HepG2 (cell line): ENCODE measurements around the gene TTC16. TPM values are rescaled to one million over a fixed set of nuclear protein-coding genes. Genes with fewer than 3 reads are reported as not detected.

Source experiments
- ARID4A ChIP-seq: sonication (generic); formaldehyde crosslinking; IDR thresholded peaks from 2 replicates; pipeline ENCODE4 v1.5.0; 2020; ENCODE audit warnings: mild to moderate bottlenecking, missing genetic modification reagents, borderline replicate concordance
- GABPA ChIP-seq, 2 experiments: IDR thresholded peaks; 2 replicates each; pipeline ENCODE4 v1.6.1; 2011 to 2016; ENCODE audit warnings: low read depth in 2 of 2, low read length in 1 of 2, missing biosample characterization in 1 of 2, missing genetic modification characterization in 1 of 2
- GABPB1 ChIP-seq: IDR thresholded peaks from 2 replicates; pipeline ENCODE4 v1.6.1; 2016; ENCODE audit warnings: mild to moderate bottlenecking, missing genetic modification reagents, moderate library complexity, missing compliant biosample characterization
- HNF1B ChIP-seq: sonication (generic); formaldehyde crosslinking; IDR thresholded peaks from 2 replicates; pipeline ENCODE4 v1.5.1; 2020; ENCODE audit warnings: mild to moderate bottlenecking, moderate library complexity, missing genetic modification reagents
- HNF4G ChIP-seq, 2 experiments: sonication (generic) in 1 of 2; formaldehyde crosslinking in 1 of 2; IDR thresholded peaks; 2 replicates each; pipeline versions ENCODE4 v1.4.0 to v1.6.1; 2011 to 2020; ENCODE audit warnings: borderline replicate concordance in 2 of 2, low read depth in 2 of 2, mild to moderate bottlenecking in 2 of 2, low read length in 1 of 2, missing genetic modification reagents in 1 of 2, moderate library complexity in 1 of 2
- IRF1 ChIP-seq: sonication (generic); formaldehyde crosslinking; IDR thresholded peaks from 2 replicates; pipeline ENCODE4 v1.4.0; 2020; ENCODE audit warnings: low read depth, mild to moderate bottlenecking, missing genetic modification reagents
- MAX ChIP-seq: IDR thresholded peaks from 2 replicates; pipeline ENCODE4 v1.6.1; 2012; ENCODE audit warnings: inconsistent platforms
- MEIS2 ChIP-seq: sonication (generic); formaldehyde crosslinking; IDR thresholded peaks from 2 replicates; pipeline ENCODE4 v1.9.0; 2021; ENCODE audit warnings: mild to moderate bottlenecking, missing genetic modification reagents
- NR1H2 ChIP-seq: sonication (generic); formaldehyde crosslinking; IDR thresholded peaks from 2 replicates; pipeline ENCODE4 v1.8.1; 2022; ENCODE audit warnings: low read depth, missing genetic modification reagents, borderline replicate concordance
- RARA ChIP-seq: IDR thresholded peaks from 2 replicates; pipeline ENCODE4 v1.6.1; 2016; ENCODE audit warnings: missing genetic modification reagents, missing compliant biosample characterization
- SMC3 ChIP-seq: IDR thresholded peaks from 2 replicates; pipeline ENCODE4 v1.6.1; 2011; ENCODE audit warnings: low read length, improper control_type of control experiment
- THAP11 ChIP-seq: IDR thresholded peaks from 2 replicates; pipeline ENCODE4 v1.6.1; 2016; ENCODE audit warnings: missing biosample characterization, missing genetic modification reagents
- ZBTB7A ChIP-seq: sonication (generic); formaldehyde crosslinking; IDR thresholded peaks from 2 replicates; pipeline ENCODE4 v1.8.0; 2022; ENCODE audit warnings: mild to moderate bottlenecking, missing genetic modification reagents
- ZNF136 ChIP-seq: sonication (generic); formaldehyde crosslinking; IDR thresholded peaks from 2 replicates; pipeline ENCODE4 v1.8.1; 2022; ENCODE audit warnings: low read depth, mild to moderate bottlenecking, moderate library complexity, missing genetic modification reagents
- ZNF274 ChIP-seq: sonication (generic); formaldehyde crosslinking; IDR thresholded peaks from 2 replicates; pipeline ENCODE4 v1.5.1; 2020; ENCODE audit warnings: mild to moderate bottlenecking, missing genetic modification reagents
- ZNF331 ChIP-seq: sonication (generic); formaldehyde crosslinking; IDR thresholded peaks from 2 replicates; pipeline ENCODE4 v1.4.0; 2020; ENCODE audit warnings: missing genetic modification reagents
- ZNF333 ChIP-seq: sonication (generic); formaldehyde crosslinking; IDR thresholded peaks from 2 replicates; pipeline ENCODE4 v1.4.0; 2020; ENCODE audit warnings: mild to moderate bottlenecking, missing genetic modification reagents, borderline replicate concordance
- ZSCAN20 ChIP-seq: sonication (generic); formaldehyde crosslinking; IDR thresholded peaks from 2 replicates; pipeline ENCODE4 v1.4.0; 2020; ENCODE audit warnings: missing genetic modification reagents, mild to moderate bottlenecking, borderline replicate concordance
- polyA plus RNA-seq, 8 experiments: library from polyadenylated mRNA; depleted of rRNA in 3 of 8; stranded (reverse) in 7 of 8; unstranded in 1 of 8; fragments of >200 nt; fragmentation: Illumina TruSeq in 4 of 8; extraction: Trizol in 4 of 8; gene quantifications; 2 replicates each; pipeline versions ENCODE4 v1.2.1 to v1.2.3, GENCODE V29; 2011 to 2016; ENCODE audit warnings: low read depth in 4 of 8, missing spikeins in 1 of 8, mixed read lengths in 1 of 8; ENCODE audit not compliant: insufficient read depth in 1 of 8
- total RNA-seq, 5 experiments: library from RNA; depleted of rRNA; stranded (reverse); fragments of >200 nt; fragmentation: Illumina TruSeq; extraction: Trizol; gene quantifications; 2 replicates each; pipeline ENCODE4 v1.2.3, GENCODE V29; 2016; ENCODE audit warnings: low read depth in 1 of 5

TTC16 gene
- total and polyA plus RNA-seq, 2 of the 13 experiments (the other 11 are each of a cell fraction or from before 2014, with no cell fraction given): not detected

- TF ChIP-seq ZNF333 (CRISPR knock-in tag): 0 out of 2 replicates have a peak, but pooled peaks have one; percentile 41
- peak; percentile 47; the same call in 1 of the 2 replicates for TF ChIP-seq ZNF274 (CRISPR knock-in tag)
- no peak for TF ChIP-seq NR1H2 (CRISPR knock-in tag)
- peak; percentile 61; the same call in 1 of the 2 replicates for TF ChIP-seq ZBTB7A (CRISPR knock-in tag)
- TF ChIP-seq ZNF331 (CRISPR knock-in tag): 0 out of 2 replicates have a peak, but pooled peaks have one; percentile 17
- TF ChIP-seq GABPA (IDR thresholded peaks at IDR 0.05; ENCODE audit: low read depth, low read length): no peak
- peak; percentile 26; the same call in 1 of the 2 replicates for TF ChIP-seq GABPA (CRISPR knock-in tag; IDR thresholded peaks at IDR 0.05; ENCODE audit: low read depth)
- TF ChIP-seq IRF1 (CRISPR knock-in tag): no peak
- peak; percentile 40; the same call in 1 of the 2 replicates for TF ChIP-seq GABPB1 (CRISPR knock-in tag)
- TF ChIP-seq MAX: peak; percentile 52; the same call in 1 of the 2 replicates
- 0 out of 2 replicates have a peak, but pooled peaks have one; percentile 22 for TF ChIP-seq HNF4G (IDR thresholded peaks at IDR 0.05; ENCODE audit: borderline replicate concordance, low read depth, low read length)
- TF ChIP-seq HNF4G (CRISPR knock-in tag; IDR thresholded peaks at IDR 0.05; ENCODE audit: borderline replicate concordance, low read depth): no peak
- TF ChIP-seq SMC3: no peak
- 0 out of 2 replicates have a peak, but pooled peaks have one; percentile 32 for TF ChIP-seq ARID4A
- TF ChIP-seq RARA: no peak
- 0 out of 2 replicates have a peak, but pooled peaks have one; percentile 30 for TF ChIP-seq THAP11 (CRISPR knock-in tag)
- no peak for TF ChIP-seq MEIS2 (CRISPR knock-in tag)
- no peak for TF ChIP-seq ZNF136 (CRISPR knock-in tag)
- TF ChIP-seq HNF1B (CRISPR knock-in tag): 0 out of 2 replicates have a peak, but pooled peaks have one; percentile 22
- 0 out of 2 replicates have a peak, but pooled peaks have one; percentile 46 for TF ChIP-seq ZSCAN20 (CRISPR knock-in tag)
These were observed 13.8 kb downstream of the TTC16 start (continued) for GRCh38 chr9:127729522-127730256.
